Activated CD4-positive, alpha-beta memory T cell treated with anti-CD3 and anti-CD28 coated beads for 36 hours (primary cell): Measurements from ENCODE around the gene OR8B2. TPM values are rescaled to one million over a fixed set of nuclear protein-coding genes. Genes with fewer than 3 reads are reported as not detected.
"Not testable (repeated sequence)": the region's sequence is repeated elsewhere in the genome, so short reads cannot be mapped to it uniquely, and the experiment has no call there.

ENCODE experiments used
- CTCF ChIA-PET: fragments of 350-600 bp; sonication (Branson Sonifier 250); formaldehyde crosslinking; loops from one replicate; lab custom pipeline; 2021; ENCODE audit warnings: antibody characterized with exemption, inconsistent platforms; lab: Charles Lee
- POLR2A ChIA-PET: fragments of 350-600 bp; sonication (Branson Sonifier 250); formaldehyde crosslinking; loops from one replicate; lab custom pipeline; 2021; ENCODE audit warnings: antibody characterized with exemption; lab: Charles Lee
- DNase-seq: peaks from one replicate; pipeline ENCODE4 v3.0.0-alpha.2; 2020
- H3K27ac Mint-ChIP-seq: one replicate; pipeline ENCODE4 v1.8.0; 2021; ENCODE audit warnings: mixed read lengths
- H3K27me3 Mint-ChIP-seq: one replicate; pipeline ENCODE4 v1.8.0; 2021; ENCODE audit warnings: mixed read lengths
- H3K36me3 Mint-ChIP-seq: one replicate; pipeline ENCODE4 v1.8.0; 2021; ENCODE audit warnings: mixed read lengths
- H3K4me1 Mint-ChIP-seq: one replicate; pipeline ENCODE4 v1.8.0; 2021; ENCODE audit warnings: low read depth, mixed read lengths
- H3K4me3 Mint-ChIP-seq: one replicate; pipeline ENCODE4 v1.8.0; 2021; ENCODE audit warnings: mild to moderate bottlenecking, mixed read lengths
- H3K9me3 Mint-ChIP-seq: one replicate; pipeline ENCODE4 v1.8.0; 2021; ENCODE audit warnings: mixed read lengths
- intact Hi-C: fragments of 100-400 bp; cut with micrococcal nuclease; formaldehyde crosslinking; loops from one replicate; pipeline ENCODE4 v1.15.1; 2023
- total RNA-seq, 2 experiments: library from RNA; stranded (reverse); gene quantifications; one replicate each; pipeline ENCODE4 v1.2.3, GENCODE V29; 2021

OR8B2 gene, protein sequence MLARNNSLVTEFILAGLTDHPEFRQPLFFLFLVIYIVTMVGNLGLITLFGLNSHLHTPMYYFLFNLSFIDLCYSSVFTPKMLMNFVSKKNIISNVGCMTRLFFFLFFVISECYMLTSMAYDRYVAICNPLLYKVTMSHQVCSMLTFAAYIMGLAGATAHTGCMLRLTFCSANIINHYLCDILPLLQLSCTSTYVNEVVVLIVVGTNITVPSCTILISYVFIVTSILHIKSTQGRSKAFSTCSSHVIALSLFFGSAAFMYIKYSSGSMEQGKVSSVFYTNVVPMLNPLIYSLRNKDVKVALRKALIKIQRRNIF
- total RNA-seq = not detected

DNA sequence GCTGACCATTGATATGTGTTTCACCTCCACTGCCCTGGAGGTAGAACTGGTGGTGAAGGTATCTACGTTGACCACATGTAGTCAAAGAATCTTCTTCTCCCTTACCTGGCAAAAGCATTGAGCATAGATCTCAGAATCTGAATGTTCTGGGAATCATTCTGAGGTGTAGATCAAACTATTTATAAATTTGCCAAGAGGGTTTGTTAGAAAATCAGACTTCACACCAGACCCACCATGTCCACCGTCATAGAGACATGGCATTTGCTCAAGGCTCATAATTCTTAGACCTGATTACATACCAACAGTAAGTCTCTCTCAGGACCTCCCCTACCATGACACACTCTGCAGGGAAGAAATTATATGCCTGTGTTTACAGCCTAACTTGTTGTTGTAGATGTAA is at the start of gene OR8B2:
Gene OR8B2 (minus strand): TSS at position 101 of the 400 bp plus-strand sequence. CDS start 1,156 bp downstream, outside the sequence.
- Mint-ChIP-seq H3K27me3 (peaks cover 3% of the 10 kb centered on the region), H3K4me3 (no peak within 1 kb of the TSS), H3K27ac (no peak within 1 kb of the TSS), H3K36me3 (no peaks in the 10 kb centered on the region), H3K9me3 (no peaks in the 10 kb centered on the region), H3K4me1 (no peaks in the 10 kb centered on the region)
- intact Hi-C loops = no loop called here
- ChIA-PET CTCF (no interaction called here), POLR2A (no interaction called here)
- no peak for DNase-seq

DNA sequence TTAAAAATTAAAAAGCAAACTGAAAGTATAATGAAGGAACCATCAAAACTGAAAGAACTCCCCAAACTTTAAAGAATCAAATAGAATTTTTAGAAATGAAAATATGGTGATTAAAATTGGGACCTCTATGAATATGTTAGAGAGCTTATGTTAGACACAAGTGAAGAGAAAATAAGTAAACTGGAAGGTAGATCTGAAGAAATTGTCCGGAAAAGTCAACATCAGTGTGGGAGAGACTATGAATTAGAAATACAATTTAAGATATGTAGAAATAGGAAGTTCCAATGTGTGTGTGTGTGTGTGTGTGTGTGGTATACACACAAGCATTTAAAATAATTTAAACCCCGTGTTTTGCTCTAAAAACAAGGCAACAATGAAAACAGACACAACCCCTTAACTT is 45.3 kb upstream of the OR8B2 start:
- H3K4me3 Mint-ChIP-seq = no peak overlapping the region
- H3K4me1 Mint-ChIP-seq = no peaks in the 10 kb centered on the region
- ChIA-PET POLR2A (no interaction called here), CTCF (interaction anchor here (1.0 kb wide), 2 partner anchors 10 to 28 kb away, joined by 3 read pairs; no protein-coding TSS in a partner anchor)
- H3K27me3 Mint-ChIP-seq = no peaks in the 10 kb centered on the region
- peaks cover 8% of the 10 kb centered on the region for H3K9me3 Mint-ChIP-seq
- DNase-seq = no peak
- no peak overlapping the region for H3K27ac Mint-ChIP-seq
- H3K36me3 Mint-ChIP-seq = no peaks in the 10 kb centered on the region
- intact Hi-C loops = no loop called here

DNA sequence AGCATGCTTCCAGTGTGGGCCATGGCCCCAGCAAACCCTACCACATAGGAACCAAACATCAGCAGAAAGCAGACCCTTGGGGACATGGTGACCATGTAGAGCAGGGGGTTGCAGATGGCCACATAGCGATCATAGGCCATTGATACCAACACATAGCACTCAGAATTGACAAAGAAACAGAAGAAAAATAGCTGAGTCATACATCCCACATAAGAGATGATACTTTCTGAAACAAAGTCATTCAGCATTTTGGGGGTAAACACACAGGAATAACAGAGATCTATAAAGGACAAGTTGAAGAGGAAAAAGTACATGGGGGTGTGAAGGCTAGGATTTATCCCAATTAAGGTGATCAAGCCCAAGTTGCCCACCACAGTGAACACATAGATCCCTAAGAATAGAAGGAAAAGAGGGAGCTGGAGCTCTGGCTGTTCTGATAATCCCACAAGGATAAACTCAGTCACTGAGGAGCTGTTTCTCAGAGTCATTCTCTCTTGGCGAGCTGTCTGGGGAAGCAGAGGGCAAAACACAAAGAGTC is 40.2 kb upstream of the OR8B2 start, which contains the start of gene OR8B4:
Gene OR8B4 (minus strand): TSS at position 488 of the 538 bp plus-strand sequence. CDS start 0 bp downstream, at position 488.
- intact Hi-C loops = no loop called here
- DNase-seq = no peak
- no peak within 1 kb of the TSS for H3K4me3 Mint-ChIP-seq
- POLR2A ChIA-PET = no interaction called here
- peaks cover 3% of the 10 kb centered on the region for H3K27me3 Mint-ChIP-seq
- CTCF ChIA-PET = no interaction called here
- H3K27ac Mint-ChIP-seq = no peak within 1 kb of the TSS
- H3K4me1 Mint-ChIP-seq = no peaks in the 10 kb centered on the region
- H3K9me3 Mint-ChIP-seq = peaks cover 4% of the 10 kb centered on the region
- H3K36me3 Mint-ChIP-seq = no peaks in the 10 kb centered on the region

DNA sequence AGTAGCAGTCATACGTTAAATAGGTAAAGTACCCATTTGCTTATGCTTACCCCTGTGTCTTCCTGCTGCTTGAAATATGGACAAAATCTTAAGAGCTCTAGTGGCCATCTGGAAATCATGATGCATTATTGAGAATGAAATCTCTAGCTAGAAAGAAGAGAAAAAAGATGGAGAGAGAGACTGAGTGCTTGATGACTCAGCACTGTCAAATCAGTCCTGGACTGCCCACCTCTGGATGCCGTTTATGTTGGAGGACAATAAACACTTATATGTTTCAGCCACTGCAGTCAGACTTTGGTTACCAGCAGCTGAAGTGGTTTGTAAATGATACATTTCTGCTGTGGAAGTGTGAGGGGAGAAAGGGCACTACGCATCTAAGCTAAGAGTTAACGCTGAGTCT is 36.7 kb upstream of the OR8B2 start:
- no peaks in the 10 kb centered on the region for H3K9me3 Mint-ChIP-seq
- no peak overlapping the region for H3K4me3 Mint-ChIP-seq
- CTCF ChIA-PET = no interaction called here
- H3K27ac Mint-ChIP-seq = no peak overlapping the region
- intact Hi-C loops = no loop called here
- no peaks in the 10 kb centered on the region for H3K4me1 Mint-ChIP-seq
- POLR2A ChIA-PET = no interaction called here
- DNase-seq = no peak
- no peaks in the 10 kb centered on the region for H3K36me3 Mint-ChIP-seq
- H3K27me3 Mint-ChIP-seq = peaks cover 5% of the 10 kb centered on the region

DNA sequence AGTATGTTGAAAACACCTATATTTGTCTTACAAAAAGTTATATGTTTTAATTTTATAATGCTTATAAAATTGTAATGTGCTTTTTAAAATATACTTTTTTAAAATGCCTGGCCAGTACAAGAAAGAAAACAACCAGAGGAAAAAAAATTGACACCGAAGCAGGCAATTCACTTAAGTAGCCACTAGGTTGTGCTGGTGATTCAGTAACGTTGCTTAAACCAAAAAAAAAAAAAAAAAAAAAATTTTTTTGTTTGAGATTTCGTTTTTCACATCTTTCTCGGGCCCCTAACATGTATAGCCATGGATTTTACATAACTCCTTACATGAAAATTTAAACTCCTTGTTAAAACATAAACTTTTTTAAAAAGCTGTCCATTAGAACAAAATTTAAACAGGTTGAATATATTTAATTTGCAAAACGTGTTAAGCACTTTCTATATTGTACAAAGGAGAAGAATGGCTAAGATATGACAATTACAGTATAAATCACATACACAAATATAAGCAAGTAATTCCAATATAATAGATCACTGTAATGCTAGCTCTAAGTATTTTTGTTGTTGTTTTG is 31.1 kb upstream of the OR8B2 start:
- Mint-ChIP-seq H3K36me3 (no peaks in the 10 kb centered on the region), H3K27me3 (peaks cover 8% of the 10 kb centered on the region), H3K9me3 (no peaks in the 10 kb centered on the region), H3K4me1 (no peaks in the 10 kb centered on the region), H3K27ac (no peak overlapping the region), H3K4me3 (no peak overlapping the region)
- ChIA-PET POLR2A (no interaction called here), CTCF (interaction anchor here (0.6 to 5.4 kb wide), 8 partner anchors 14 to 344 kb away, joined by 3 to 33 read pairs (median 4); no protein-coding TSS in a partner anchor)
- intact Hi-C loops = loop anchor here (1.0 to 10.0 kb wide), 2 partner anchors 171 to 449 kb away; partner anchors contain the start of gene ROBO3
- no peak for DNase-seq

DNA sequence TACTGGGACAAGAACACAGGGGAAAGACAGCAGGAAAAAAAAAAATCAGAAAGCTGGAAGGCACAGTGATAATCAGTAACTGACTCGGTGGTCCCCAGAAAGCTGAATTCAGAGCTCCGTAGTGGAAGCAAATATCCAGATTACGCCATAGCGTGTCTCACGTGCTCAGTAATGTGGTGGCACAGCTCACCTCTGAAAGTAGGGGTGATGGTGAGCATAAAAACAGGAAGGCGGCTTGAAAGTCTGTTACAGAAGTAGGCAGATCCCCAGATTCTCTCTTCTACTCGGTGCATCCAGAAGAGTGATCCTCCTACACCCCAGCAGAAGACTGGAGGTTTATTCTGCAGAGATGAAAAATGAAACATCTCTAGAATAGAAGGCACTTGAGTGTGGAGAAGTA is 25.6 kb upstream of the OR8B2 start:
- no peaks in the 10 kb centered on the region for H3K4me1 Mint-ChIP-seq
- intact Hi-C loops = loop anchor here (10.0 kb wide), 2 partner anchors 425 to 455 kb away; partner anchors contain the start of gene ROBO3
- POLR2A ChIA-PET = no interaction called here

DNA sequence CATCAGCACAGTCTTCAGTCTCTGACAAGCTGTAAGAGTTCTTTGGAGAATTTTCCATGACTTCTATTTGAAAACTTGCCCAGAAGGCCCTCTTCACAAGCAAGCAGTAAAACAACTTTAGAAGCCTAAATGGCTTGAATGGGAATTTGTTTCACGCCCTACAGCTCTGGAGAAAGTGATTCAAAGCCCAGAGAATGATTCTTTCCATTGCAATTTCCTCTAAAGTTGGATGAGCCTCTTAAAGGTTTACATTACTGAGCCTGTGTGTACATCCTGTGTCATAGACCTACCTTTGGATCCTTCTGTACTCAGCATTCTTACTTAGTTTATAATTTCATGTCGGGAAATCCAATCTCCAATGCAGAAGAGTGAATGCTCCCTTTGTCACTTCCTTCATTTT is 21.3 kb upstream of the OR8B2 start:
- H3K36me3 Mint-ChIP-seq = no peaks in the 10 kb centered on the region
- no peak overlapping the region for H3K27ac Mint-ChIP-seq
- no peaks in the 10 kb centered on the region for H3K9me3 Mint-ChIP-seq
- H3K4me1 Mint-ChIP-seq = peaks cover 2% of the 10 kb centered on the region
- CTCF ChIA-PET = no interaction called here
- intact Hi-C loops = loop anchor here (10.0 kb wide), 1 partner anchor 429 kb away; no protein-coding TSS in a partner anchor
- DNase-seq = no peak
- H3K4me3 Mint-ChIP-seq = no peak overlapping the region
- POLR2A ChIA-PET = no interaction called here
- peaks cover 4% of the 10 kb centered on the region for H3K27me3 Mint-ChIP-seq

More for the DNA sequence above, 25.6 kb upstream of the OR8B2 start:
- Mint-ChIP-seq H3K4me3 (no peak overlapping the region), H3K36me3 (no peaks in the 10 kb centered on the region), H3K27me3 (peaks cover 6% of the 10 kb centered on the region), H3K27ac (no peak overlapping the region), H3K9me3 (no peaks in the 10 kb centered on the region)
- DNase-seq = no peak
- CTCF ChIA-PET = interaction anchor here (0.8 kb wide), 1 partner anchor 18 kb away, joined by 3 read pairs; no protein-coding TSS in a partner anchor

DNA sequence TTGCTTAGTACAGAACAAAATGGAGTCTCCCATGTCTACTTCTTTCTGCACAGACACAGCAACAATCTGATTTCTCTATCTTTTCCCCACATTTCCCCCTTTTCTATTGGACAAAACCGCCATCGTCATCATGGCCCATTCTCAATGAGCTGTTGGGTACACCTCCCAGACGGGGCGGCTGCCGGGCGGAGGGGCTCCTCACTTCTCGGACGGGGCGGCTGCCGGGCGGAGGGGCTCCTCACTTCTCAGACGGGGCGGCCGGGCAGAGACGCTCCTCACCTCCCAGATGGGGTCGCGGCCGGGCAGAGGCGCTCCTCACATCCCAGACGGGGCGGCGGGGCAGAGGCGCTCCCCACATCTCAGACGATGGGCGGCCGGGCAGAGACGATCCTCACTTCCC is 18.9 kb upstream of the OR8B2 start:
- POLR2A ChIA-PET, H3K27ac Mint-ChIP-seq, H3K27me3 Mint-ChIP-seq, H3K36me3 Mint-ChIP-seq, H3K9me3 Mint-ChIP-seq, DNase-seq, H3K4me3 Mint-ChIP-seq, H3K4me1 Mint-ChIP-seq: not testable (repeated sequence)
- intact Hi-C loops = loop anchor here (5.0 to 10.0 kb wide), 2 partner anchors 359 to 432 kb away; partner anchors contain the start of gene ESAM
- CTCF ChIA-PET = interaction anchor here (0.9 to 2.7 kb wide), 5 partner anchors 13 to 339 kb away, joined by 3 to 17 read pairs (median 5); no protein-coding TSS in a partner anchor

DNA sequence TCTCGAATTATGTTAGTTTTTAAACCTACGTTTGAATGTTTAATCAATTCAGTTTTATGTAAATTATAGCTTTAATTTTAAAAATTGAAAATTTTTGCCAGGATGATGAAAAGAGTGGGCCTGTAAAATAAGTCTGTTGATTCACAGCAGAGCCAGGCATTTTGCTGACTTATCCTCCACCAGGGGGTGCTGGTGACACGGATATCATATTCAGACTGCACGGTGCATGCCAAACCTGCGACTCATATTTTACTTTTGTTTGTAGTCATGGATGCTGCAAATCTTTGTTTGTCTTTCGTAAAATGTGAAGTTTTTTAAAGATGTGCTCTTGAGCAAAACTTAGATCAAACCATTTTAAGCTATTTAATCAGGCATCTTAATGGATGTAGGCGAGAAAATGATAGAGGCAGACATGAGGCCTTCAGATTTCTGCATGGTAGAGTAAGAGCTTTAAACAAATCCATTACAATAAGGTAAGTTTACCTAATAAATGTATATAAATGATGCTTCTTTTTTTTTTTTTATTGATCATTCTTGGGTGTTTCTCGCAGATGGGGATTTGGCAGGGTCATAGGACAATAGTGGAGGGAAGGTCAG is 18.1 kb upstream of the OR8B2 start:
- Mint-ChIP-seq H3K36me3 (no peaks in the 10 kb centered on the region), H3K4me3 (no peak overlapping the region), H3K27me3 (no peaks in the 10 kb centered on the region), H3K27ac (no peak overlapping the region), H3K4me1 (peaks cover 2% of the 10 kb centered on the region), H3K9me3 (no peaks in the 10 kb centered on the region)
- intact Hi-C loops = loop anchor here (1.0 to 10.0 kb wide), 3 partner anchors 184 to 432 kb away; partner anchors contain the start of gene ESAM
- ChIA-PET POLR2A (no interaction called here), CTCF (interaction anchor here (0.6 to 2.7 kb wide), 19 partner anchors 10 to 1817 kb away, joined by 3 to 17 read pairs (median 4); no protein-coding TSS in a partner anchor)
- DNase-seq = peak; percentile 71

DNA sequence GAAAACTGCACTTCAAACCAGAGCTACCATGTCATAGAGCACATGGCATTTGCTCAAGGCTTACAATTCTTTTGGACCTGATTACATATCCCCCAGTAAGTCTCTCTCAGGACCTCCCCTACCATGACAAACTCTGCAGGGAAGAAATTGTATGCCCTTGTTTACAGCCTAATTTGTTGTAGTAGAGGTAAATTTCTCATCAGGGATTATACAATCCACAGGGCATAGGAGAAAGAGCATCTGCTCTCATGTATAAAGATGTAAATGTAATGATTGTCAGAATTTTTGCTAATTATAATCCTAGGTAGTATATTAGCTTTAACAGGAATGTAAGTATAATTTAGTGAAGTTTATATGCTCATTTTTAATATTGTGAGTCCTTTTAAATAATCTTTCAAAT is 14.6 kb upstream of the OR8B2 start, which contains the start of gene OR8B3:
Gene OR8B3 (minus strand): TSS at position 101 of the 400 bp plus-strand sequence. CDS start 1,673 bp downstream, outside the sequence.
- Mint-ChIP-seq H3K4me1 (peaks cover 2% of the 10 kb centered on the region), H3K9me3 (no peaks in the 10 kb centered on the region), H3K27ac (no peak within 1 kb of the TSS), H3K4me3 (no peak within 1 kb of the TSS), H3K36me3 (no peaks in the 10 kb centered on the region), H3K27me3 (no peaks in the 10 kb centered on the region)
- DNase-seq = no peak
- ChIA-PET CTCF (no interaction called here), POLR2A (no interaction called here)
- intact Hi-C loops = no loop called here

DNA sequence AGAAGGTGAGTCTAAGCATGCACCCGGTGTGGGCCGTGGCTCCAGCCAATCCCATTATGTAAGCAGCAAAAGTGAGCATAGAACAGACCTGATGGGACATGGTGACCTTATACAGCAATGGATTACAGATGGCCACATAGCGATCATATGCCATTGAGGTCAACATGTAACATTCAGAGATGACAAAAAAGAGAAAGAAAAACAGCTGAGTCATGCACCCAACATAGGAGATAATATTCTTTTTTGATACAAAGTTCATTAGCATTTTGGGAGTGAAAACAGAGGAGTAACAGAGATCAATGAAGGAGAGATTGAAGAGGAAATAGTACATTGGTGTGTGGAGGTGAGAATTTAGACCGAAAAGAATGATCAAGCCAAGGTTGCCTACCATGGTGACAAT is 12.5 kb upstream of the OR8B2 start:
- intact Hi-C loops, H3K4me1 Mint-ChIP-seq, DNase-seq, CTCF ChIA-PET, POLR2A ChIA-PET, H3K27me3 Mint-ChIP-seq, H3K9me3 Mint-ChIP-seq, H3K36me3 Mint-ChIP-seq, H3K4me3 Mint-ChIP-seq, H3K27ac Mint-ChIP-seq: not testable (repeated sequence)

DNA sequence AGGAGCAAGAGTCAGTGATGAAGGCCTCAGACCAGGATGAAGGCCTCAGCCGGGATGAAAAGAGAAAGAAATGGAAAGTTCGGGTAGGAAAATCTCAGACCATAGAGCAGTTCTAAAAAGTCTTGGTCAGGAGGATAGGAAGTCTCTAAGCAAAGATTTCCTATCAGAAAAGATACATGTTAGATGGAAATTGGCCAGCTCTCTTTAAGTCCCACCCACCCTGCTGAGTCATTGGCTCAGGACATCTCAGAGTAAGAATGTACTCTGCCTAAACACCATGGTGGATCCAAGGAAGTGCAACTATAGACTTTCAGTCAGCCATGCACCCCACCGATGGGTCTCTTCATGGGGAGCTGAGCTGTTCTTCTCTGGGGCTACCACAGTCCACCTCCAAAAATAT is 10.1 kb upstream of the OR8B2 start:
- DNase-seq = no peak
- no peaks in the 10 kb centered on the region for H3K4me1 Mint-ChIP-seq
- ChIA-PET POLR2A (no interaction called here), CTCF (no interaction called here)
- no peak overlapping the region for H3K27ac Mint-ChIP-seq
- no peaks in the 10 kb centered on the region for H3K36me3 Mint-ChIP-seq
- no peak overlapping the region for H3K4me3 Mint-ChIP-seq
- peaks cover 7% of the 10 kb centered on the region for H3K27me3 Mint-ChIP-seq
- no peaks in the 10 kb centered on the region for H3K9me3 Mint-ChIP-seq
- intact Hi-C loops = no loop called here
